Osteocyte (in vitro differentiated cells): Measurements from ENCODE around the gene ZNF827. TPM values are rescaled to one million over a fixed set of nuclear protein-coding genes. Genes with fewer than 3 reads are reported as not detected.
A peak's percentile ranks its signal among the peaks of the same experiment; 100 is the strongest.

Experiments used
- DNase-seq: peaks from one replicate; pipeline ENCODE4 v3.0.0; 2021; ENCODE audit warnings: mixed read lengths; ENCODE audit not compliant: unreplicated experiment; ENCODE audit errors: extremely low spot score
- H3K27ac Mint-ChIP-seq: one replicate; pipeline ENCODE4 v1.8.0; 2021; ENCODE audit warnings: mild to moderate bottlenecking, mixed read lengths; ENCODE audit not compliant: unreplicated experiment
- H3K27me3 Mint-ChIP-seq: one replicate; pipeline ENCODE4 v1.8.0; 2021; ENCODE audit warnings: mixed read lengths; ENCODE audit not compliant: unreplicated experiment
- H3K36me3 Mint-ChIP-seq: one replicate; pipeline ENCODE4 v1.8.0; 2021; ENCODE audit warnings: mixed read lengths; ENCODE audit not compliant: unreplicated experiment
- H3K4me1 Mint-ChIP-seq: one replicate; pipeline ENCODE4 v1.8.0; 2021; ENCODE audit warnings: mixed read lengths; ENCODE audit not compliant: unreplicated experiment
- H3K4me3 Mint-ChIP-seq: one replicate; pipeline ENCODE4 v1.8.0; 2021; ENCODE audit warnings: mild to moderate bottlenecking, moderate library complexity, mixed read lengths; ENCODE audit not compliant: unreplicated experiment
- H3K9me3 Mint-ChIP-seq: one replicate; pipeline ENCODE4 v1.8.0; 2021; ENCODE audit warnings: mixed read lengths; ENCODE audit not compliant: unreplicated experiment
- total RNA-seq: library from RNA; stranded (reverse); gene quantifications from 2 replicates; pipeline ENCODE4 v1.2.1, GENCODE V29; 2021
- TF ChIP-seq, protein P1 (sequence below): fragments of 200-600 bp; sonication (generic); IDR thresholded peaks from 2 replicates; pipeline ENCODE4 v1.5.0; 2021; ENCODE audit warnings: antibody characterized with exemption, mild to moderate bottlenecking, moderate library complexity

Gene ZNF827
- total RNA-seq, 1 donor from 2014 or later = 22.5 TPM

- Mint-ChIP-seq H3K4me1 (no peaks in the 10 kb centered on the region), H3K27me3 (no peaks in the 10 kb centered on the region), H3K36me3 (peaks cover 55% of the 10 kb centered on the region), H3K4me3 (no peak overlapping the region), H3K27ac (no peak overlapping the region), H3K9me3 (peaks cover 8% of the 10 kb centered on the region)
- TF ChIP-seq, protein P1, sequence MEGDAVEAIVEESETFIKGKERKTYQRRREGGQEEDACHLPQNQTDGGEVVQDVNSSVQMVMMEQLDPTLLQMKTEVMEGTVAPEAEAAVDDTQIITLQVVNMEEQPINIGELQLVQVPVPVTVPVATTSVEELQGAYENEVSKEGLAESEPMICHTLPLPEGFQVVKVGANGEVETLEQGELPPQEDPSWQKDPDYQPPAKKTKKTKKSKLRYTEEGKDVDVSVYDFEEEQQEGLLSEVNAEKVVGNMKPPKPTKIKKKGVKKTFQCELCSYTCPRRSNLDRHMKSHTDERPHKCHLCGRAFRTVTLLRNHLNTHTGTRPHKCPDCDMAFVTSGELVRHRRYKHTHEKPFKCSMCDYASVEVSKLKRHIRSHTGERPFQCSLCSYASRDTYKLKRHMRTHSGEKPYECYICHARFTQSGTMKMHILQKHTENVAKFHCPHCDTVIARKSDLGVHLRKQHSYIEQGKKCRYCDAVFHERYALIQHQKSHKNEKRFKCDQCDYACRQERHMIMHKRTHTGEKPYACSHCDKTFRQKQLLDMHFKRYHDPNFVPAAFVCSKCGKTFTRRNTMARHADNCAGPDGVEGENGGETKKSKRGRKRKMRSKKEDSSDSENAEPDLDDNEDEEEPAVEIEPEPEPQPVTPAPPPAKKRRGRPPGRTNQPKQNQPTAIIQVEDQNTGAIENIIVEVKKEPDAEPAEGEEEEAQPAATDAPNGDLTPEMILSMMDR = no peak
- DNase-seq = no peak
Measured at GRCh38 chr4:145769450-145770037, 169.1 kb downstream of the ZNF827 start.

DNA sequence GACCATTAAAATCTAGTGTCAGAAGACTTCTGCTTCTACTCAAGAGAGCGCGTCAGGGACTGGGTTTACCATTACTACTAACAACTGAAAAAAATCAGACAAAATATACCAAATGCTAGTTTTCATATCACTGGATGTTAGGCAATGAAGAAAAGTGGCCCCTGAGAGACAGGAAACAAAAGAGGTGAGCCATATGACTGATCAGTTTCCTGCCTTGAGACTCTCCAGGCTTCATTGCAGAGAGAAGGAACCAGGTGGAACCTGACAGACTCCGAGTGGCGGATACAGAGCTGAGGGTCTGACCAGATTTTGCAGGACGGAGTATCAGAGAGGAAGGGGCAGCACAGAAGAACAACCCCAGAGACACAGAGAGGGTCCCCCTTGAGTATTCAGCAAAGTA is 172.3 kb downstream of the ZNF827 start:
- H3K36me3 Mint-ChIP-seq = peaks cover 51% of the 10 kb centered on the region
- H3K27me3 Mint-ChIP-seq = no peaks in the 10 kb centered on the region
- no peak overlapping the region for H3K27ac Mint-ChIP-seq
- no peak for DNase-seq
- peaks cover 8% of the 10 kb centered on the region for H3K9me3 Mint-ChIP-seq
- H3K4me1 Mint-ChIP-seq = peaks cover 13% of the 10 kb centered on the region
- H3K4me3 Mint-ChIP-seq = no peak overlapping the region
- TF ChIP-seq, protein P1 = no peak

DNA sequence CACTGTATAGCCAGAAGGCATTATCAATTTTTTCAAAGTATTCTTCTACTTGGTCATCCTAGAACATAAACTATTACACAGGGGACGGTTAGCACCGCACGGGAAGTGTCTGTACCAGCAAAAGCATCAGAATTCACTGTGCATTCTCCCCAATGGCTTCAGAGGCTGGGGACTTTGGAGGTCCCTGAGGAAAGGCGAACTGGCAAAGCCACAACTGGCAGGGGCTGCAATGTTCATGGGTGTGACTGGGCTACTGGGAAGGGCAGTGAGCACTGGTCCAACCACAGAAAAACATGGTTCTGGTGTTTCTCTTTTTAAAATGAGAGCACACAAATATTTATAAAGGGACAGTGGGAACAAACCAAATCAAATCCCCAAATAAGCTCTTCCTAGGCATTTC is 175.2 kb downstream of the ZNF827 start:
- H3K4me1 Mint-ChIP-seq = peaks cover 13% of the 10 kb centered on the region
- peaks cover 67% of the 10 kb centered on the region for H3K36me3 Mint-ChIP-seq
- TF ChIP-seq, protein P1 = no peak
- peaks cover 8% of the 10 kb centered on the region for H3K9me3 Mint-ChIP-seq
- peak overlapping the region; percentile 9 for H3K27ac Mint-ChIP-seq
- no peaks in the 10 kb centered on the region for H3K27me3 Mint-ChIP-seq
- no peak overlapping the region for H3K4me3 Mint-ChIP-seq
- no peak for DNase-seq

DNA sequence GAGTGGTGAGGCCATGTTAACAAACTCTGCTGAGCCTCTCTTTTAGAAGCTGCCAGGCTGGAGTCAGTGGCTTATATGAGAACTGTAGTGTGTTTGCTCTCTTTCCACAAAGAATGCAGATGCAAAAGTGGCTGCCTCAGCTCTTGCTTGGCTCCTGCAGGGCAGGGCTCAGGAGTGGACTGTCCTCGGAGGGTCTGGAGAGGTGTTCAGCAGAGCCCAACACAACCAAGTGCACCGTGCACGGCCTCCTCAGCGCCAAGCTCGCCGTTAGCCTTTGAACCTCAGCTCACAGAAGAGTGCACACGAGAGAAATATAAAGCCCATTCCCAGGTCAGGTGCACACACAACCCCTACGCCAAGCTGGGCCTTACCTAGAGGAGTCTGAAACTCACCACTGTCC is 175.9 kb downstream of the ZNF827 start:
- Mint-ChIP-seq H3K4me1 (peaks cover 13% of the 10 kb centered on the region), H3K27ac (no peak overlapping the region), H3K36me3 (peaks cover 69% of the 10 kb centered on the region)

More for the DNA sequence above, 175.9 kb downstream of the ZNF827 start:
- peaks cover 8% of the 10 kb centered on the region for H3K9me3 Mint-ChIP-seq
- no peaks in the 10 kb centered on the region for H3K27me3 Mint-ChIP-seq
- DNase-seq = no peak
- TF ChIP-seq, protein P1 = no peak
- H3K4me3 Mint-ChIP-seq = no peak overlapping the region
